ENCODE measurements around the gene TANGO2.

TANGO2 gene

GRCh38 chr22:20083157-20083890 lies 62.4 kb downstream of the TANGO2 start:
- DNase-seq (ENCODE audit: low read depth, low spot score), result no peak
- H3K27ac ChIP-seq, result no peak overlapping the region

GRCh38 chr22:20083891-20084546 lies 63.1 kb downstream of the TANGO2 start:
- DNase-seq (ENCODE audit: low read depth, low spot score), result no peak
- no peak overlapping the region for H3K27ac ChIP-seq

GRCh38 chr22:20084547-20085413 lies 63.9 kb downstream of the TANGO2 start:
- no peak for DNase-seq (ENCODE audit: low read depth, low spot score)
- no peak overlapping the region for H3K27ac ChIP-seq

GRCh38 chr22:20085651-20086050 lies 64.7 kb downstream of the TANGO2 start:
- no peak for DNase-seq (ENCODE audit: low read depth, low spot score)
- no peak overlapping the region for H3K27ac ChIP-seq

GRCh38 chr22:20086101-20086599 lies 65.2 kb downstream of the TANGO2 start:
- DNase-seq (ENCODE audit: low read depth, low spot score), result no peak
- no peak overlapping the region for H3K27ac ChIP-seq

GRCh38 chr22:20086763-20087162 lies 65.9 kb downstream of the TANGO2 start:
- no peak overlapping the region for H3K27ac ChIP-seq
- DNase-seq (ENCODE audit: low read depth, low spot score), result no peak

- DNase-seq (ENCODE audit: low read depth, low spot score), result no peak
- H3K27ac ChIP-seq, result no peak overlapping the region
Measured at GRCh38 chr22:20087319-20088262, 66.7 kb downstream of the TANGO2 start.

GRCh38 chr22:20088263-20088648 lies 67.3 kb downstream of the TANGO2 start:
- no peak for DNase-seq (ENCODE audit: low read depth, low spot score)
- no peak overlapping the region for H3K27ac ChIP-seq

GRCh38 chr22:20089226-20089976 lies 68.5 kb downstream of the TANGO2 start:
- H3K27ac ChIP-seq, result no peak overlapping the region
- DNase-seq (ENCODE audit: low read depth, low spot score), result no peak

- no peak overlapping the region for H3K27ac ChIP-seq
- no peak for DNase-seq (ENCODE audit: low read depth, low spot score)
Measured at GRCh38 chr22:20089977-20090729, 69.2 kb downstream of the TANGO2 start.

GRCh38 chr22:20090730-20091240 lies 69.9 kb downstream of the TANGO2 start:
- DNase-seq (ENCODE audit: low read depth, low spot score), result no peak
- H3K27ac ChIP-seq, result no peak overlapping the region

- DNase-seq (ENCODE audit: low read depth, low spot score), result no peak
- no peak overlapping the region for H3K27ac ChIP-seq
Measured at GRCh38 chr22:20091690-20092476, 71.0 kb downstream of the TANGO2 start.

- DNase-seq (ENCODE audit: low read depth, low spot score), result no peak
- H3K27ac ChIP-seq, result no peak overlapping the region
Measured at GRCh38 chr22:20092477-20092854, 71.6 kb downstream of the TANGO2 start.

GRCh38 chr22:20093418-20094196 lies 72.7 kb downstream of the TANGO2 start:
- DNase-seq (ENCODE audit: low read depth, low spot score), result no peak
- H3K27ac ChIP-seq, result no peak overlapping the region

- no peak overlapping the region for H3K27ac ChIP-seq
- no peak for DNase-seq (ENCODE audit: low read depth, low spot score)
Measured at GRCh38 chr22:20094197-20094807, 73.4 kb downstream of the TANGO2 start.

GRCh38 chr22:20095521-20095920 lies 74.6 kb downstream of the TANGO2 start:
- DNase-seq (ENCODE audit: low read depth, low spot score), result no peak
- no peak overlapping the region for H3K27ac ChIP-seq
